HG02970 (cell line): ENCODE results near the gene IL1RL1.

ENCODE experiments used
- ATAC-seq: cut with Tn5 transposase; IDR thresholded peaks from one replicate; pipeline ENCODE4 v1.9.1; 2021; ENCODE audit warnings: mild to moderate bottlenecking, moderate library complexity, moderate number of reproducible peaks; ENCODE audit not compliant: unreplicated experiment, low FRiP score

The IL1RL1 gene

DNA sequence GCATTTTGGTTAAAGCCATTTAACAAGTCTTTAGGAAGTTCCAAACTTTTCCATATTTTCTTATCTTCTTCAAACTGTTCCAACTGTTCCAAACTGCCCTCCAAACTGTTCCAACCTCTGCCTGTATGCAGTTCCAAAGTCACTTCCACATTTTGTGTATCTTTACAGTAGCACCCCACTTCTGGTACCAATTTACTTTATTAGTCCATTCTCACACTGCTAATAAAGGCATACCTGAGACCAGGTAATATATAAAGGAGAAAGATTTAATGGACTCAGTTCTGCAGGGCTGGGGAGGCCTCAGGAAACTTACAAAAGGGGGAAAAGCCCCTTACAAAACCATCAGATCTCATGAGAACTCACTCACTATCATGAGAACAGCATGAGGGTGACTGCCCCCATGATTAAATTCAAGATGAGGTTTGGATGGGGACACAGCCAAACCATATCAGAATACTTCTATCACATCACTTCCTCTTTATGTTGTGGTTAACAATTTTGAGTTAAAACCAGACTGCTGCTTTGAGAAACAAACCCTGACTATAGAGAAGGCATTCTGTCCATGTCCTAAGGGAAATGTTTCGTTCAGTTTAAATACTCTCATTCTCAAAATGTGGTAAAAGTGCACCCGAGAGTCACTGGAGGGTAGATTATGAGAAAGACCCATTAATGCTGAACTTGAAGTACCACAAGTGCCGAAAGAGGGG is 55.2 kb downstream of the IL1RL1 start:
- peak; percentile 63 for ATAC-seq

DNA sequence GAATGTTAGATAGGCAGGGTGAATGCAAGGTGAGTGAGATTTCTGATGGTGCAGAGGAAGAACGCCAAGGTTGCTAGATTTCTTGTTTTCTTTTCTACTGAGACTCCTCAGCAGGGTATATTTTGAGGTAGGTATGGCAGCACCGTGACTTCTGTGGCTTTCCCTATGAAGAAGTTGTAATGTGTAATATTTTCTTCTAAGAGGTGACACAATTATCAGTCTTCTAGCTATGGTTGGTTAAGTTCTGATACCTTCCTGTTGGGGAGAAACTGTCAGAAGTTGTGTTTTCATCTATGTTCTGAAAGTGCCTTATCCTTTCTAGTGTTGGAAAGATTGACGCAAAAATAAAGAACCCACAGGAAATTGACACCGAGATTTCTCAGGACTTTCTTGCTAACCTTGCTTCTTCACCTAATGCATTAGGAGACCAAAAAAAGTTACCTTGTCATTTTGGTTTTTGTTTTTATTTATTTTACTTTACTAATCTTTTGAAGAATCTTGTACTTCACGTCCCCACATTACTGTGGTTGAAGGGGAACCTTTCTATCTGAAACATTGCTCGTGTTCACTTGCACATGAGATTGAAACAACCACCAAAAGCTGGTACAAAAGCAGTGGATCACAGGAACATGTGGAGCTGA is 56.1 kb downstream of the IL1RL1 start:
- peak; percentile 54 for ATAC-seq

DNA sequence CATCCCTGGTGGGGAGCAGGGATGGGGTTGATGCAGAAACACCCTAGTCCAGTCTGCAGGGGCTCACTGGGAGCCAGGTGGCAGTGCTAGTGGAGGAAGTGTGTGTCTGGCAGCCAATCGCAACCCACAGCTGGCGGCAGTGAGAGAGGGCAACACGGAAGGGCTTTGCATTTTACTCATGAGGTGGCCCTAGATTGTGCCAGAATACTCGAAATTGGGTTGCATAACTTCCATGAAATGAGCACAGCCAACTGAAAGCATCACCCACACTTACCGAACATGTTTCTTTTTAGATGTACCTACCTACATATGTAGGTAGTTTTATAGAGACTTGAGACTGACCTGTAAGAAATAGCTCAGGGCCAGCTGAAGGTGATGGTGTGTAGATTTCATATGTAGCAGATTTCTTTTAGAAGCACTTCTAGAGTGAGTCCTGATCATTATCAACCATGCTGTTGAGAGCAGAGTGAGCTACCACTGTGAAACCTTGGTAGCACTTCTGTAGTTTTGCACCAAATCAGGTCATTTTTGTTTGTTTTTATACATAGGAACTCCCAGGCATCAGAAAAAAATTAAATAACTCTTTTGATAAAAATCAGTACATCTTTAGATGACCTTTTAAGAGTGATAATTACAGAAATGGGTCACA is 57.2 kb downstream of the IL1RL1 start:
- ATAC-seq: no peak

DNA sequence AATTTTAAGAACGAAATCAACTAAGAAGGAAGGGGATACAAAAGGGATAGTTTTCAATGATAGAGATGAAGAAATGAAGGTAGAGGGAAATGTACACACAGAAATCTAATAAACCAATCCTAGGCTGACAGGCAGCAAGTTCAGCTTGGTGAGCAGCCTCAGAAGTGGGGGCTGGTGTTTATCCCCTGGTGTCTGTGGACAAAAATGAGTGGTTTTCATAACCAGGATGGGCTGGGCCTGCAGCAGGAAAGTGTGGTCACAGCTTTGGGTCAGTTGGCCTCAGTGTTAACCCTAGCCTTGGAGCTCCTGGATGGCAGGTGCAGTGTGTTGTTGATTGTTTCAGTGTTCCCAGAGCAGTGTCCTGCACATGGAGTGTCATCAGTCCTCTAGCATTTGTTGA is 58.5 kb downstream of the IL1RL1 start:
- no peak for ATAC-seq

DNA sequence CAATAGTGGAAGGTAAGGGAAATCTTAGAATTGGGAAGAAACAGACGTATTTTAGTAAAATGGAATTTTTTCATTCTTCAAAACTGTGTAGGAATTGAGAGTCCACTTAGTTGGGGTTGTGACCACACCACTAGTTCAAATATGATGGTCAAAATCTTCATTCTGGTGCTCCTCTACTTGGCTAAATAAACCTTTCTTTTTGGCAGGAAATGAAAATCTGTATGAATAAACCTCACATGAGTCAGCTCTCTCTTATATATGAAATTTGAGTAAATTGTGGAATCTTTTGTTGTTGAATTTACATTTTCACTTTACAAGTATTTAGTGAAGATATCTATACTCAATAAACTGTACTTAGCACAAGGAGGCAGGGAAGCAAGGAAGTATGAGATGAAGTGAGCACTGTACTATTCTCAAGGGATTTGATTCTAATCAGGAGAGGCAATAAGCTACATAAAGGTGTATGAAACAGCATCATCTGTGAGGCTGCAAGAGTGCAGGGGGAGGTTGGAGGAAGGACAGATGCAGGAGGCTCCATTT is 64.8 kb downstream of the IL1RL1 start:
- ATAC-seq: no peak

DNA sequence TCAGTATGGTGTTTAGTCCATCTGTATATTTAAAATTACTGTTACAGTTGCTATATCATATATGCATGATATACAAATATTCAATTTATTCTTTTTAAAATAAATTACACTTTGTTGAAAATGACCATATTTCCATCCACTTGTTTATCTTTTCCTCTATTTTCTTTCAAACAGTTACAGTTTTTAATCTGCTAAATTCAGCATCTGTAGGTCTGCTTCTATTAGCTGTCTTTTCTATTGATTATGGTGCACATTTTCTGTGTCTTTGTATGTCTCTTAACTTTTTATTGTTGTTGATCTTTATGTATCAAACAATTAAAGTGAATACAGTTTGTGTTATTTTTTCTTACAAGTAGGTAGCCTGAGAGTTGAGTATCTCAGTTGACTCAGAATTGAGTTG is 72.4 kb downstream of the IL1RL1 start:
- ATAC-seq: no peak

DNA sequence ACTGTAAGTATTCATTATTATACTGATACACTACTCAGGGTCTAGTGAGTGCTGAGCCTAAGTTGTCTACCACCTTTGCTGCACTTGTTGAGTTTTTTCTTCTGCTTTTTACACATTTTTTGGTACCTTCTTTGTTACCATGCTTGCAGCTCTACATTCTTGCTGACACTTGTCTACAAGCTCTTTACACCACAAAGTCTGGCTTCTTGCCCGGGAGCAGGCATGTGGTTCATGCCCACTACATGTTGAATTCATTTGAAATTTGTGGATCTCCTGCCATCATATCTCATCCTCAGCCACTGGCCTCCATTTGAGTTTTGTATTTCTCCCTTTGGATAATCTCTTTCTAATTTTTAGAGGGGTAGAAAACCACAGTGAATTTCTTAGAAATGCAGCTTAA is 74.2 kb downstream of the IL1RL1 start:
- ATAC-seq: no peak

DNA sequence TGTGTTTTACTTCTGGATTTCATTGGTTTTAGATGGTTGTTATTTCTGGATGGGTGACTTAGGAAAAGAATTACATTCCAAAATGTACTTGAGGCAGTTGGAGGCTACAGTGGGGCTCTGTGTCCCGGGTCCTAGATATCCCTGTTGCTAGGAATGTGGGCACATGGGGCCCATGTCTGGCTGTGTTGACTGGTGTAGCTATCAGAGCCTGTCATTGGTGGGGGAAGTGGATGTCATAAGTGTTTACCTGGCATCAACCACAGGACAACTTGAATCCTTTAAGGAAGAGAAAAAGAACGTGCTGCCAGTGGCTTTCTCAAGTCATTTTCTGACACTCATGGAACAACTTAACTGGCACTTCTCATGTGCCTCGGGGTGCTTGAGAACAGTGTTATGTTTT is 74.6 kb downstream of the IL1RL1 start:
- ATAC-seq: no peak

DNA sequence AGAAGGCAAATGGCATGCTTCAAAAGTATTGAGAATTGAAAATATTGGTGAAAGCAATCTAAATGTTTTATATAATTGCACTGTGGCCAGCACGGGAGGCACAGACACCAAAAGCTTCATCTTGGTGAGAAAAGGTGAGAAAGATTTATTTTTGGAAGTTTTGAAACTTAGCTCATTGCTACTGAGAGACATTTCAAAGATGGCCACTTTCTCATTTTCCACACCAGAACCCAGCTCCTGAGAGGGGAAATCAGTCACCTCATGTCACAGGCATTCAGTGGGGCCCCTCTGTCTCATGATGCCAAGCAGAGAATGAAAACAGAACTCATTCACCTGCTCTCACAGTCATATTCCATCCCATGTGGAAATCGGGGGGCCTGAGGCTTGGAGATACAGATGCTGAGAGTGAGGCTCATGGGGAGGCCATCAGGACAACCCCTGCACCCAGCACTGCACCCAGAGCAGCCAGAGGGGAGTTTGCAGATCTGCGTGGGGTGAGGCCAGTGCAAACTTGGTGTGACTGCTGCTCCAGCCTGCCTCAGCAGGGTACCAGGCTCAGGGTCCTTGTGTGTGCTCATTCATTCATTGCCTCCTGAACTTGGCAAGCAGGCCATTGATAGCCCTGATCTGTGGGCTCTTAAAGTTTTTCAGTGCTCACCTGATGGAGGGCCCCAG is 75.6 kb downstream of the IL1RL1 start:
- no peak for ATAC-seq

DNA sequence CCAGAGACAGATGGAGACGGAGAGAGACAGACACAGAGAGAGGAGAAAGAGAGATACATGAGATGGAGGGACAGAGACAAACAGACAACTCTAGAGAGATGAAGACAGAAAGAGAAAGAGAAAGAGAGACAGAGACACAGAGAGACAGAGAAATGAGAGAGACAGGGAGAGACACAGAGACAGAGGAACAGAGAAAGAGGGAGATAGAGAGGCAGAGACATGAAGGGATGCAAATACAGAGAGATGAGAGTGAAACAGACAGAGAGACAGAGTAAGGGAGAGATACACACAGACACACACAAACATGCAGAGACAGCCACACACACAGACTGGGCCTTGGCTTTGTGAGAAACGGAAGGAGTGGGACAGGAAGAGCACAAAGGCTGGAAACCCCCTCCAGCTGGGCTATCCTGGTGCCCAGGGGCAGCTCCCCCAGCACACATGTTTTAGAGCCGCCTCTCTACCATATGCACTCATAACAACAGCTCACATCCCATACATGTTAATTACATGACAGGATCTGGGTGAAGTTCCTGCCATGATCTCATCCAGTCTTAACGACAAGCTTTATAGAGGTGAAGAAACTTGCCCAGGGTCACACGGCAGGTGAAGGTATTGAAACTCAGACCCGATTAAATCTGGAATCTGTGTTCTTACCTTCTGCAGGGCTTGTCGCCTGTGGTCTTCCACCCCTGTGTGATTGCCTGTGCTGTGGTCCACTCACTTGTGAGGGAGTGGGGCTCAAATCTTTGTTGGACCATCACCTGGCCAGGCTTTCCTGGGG is 76.6 kb downstream of the IL1RL1 start:
- no peak for ATAC-seq

DNA sequence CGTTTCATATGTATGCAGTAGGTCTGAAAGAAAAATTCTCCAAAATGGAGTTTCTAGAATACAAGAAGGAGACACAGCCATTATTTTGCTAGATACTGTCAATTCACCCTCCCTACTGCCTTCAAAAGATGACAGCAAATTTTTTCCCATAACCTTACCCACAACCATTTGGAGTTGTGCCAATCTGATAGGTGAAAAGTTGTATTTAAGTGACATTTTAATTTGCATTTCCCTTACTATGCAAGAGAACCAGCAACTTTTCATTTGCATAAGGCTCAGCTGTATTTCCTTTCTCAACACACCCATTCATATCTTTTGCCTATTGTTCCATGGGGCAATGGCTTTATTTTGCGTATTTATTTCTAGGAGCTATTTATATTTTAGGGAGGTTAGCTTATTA is 80.2 kb downstream of the IL1RL1 start:
- no peak for ATAC-seq

DNA sequence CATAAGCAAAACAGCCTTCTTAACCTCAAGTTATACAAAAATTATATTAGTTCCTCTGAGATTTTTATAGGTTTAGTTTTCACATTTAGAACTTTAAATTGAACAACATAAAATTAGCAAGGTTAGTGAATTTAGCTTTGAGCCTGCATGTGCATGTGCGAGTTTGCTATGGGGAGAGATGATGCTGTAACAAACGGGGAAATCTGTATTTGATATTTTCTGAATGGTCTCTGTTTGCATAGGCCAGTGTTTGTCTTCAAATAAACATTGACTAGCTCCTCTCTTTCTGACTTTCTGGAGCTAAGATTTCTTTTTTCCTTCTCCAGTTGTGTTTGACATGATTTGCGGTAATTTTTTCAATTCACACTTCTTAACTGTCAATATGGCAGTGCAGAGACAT is 80.7 kb downstream of the IL1RL1 start:
- no peak for ATAC-seq

DNA sequence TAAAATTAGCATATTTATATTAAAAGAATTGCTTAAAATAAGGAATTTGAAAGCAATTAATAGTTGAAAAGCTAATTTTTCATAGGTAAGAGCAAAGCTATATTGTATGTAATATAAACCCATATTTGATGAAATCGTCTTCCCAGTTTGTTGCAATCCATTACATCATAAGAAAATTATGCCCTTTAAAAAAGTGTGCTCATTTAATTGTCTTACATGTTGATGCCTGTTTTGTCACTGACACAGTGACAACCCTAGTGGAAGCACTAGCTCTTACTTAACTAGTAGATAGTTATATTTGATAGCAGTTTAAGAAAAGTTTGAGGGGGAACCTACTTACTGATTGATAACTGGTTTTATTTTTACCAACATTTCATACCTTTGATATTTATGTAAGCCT is 81.6 kb downstream of the IL1RL1 start:
- no peak for ATAC-seq

DNA sequence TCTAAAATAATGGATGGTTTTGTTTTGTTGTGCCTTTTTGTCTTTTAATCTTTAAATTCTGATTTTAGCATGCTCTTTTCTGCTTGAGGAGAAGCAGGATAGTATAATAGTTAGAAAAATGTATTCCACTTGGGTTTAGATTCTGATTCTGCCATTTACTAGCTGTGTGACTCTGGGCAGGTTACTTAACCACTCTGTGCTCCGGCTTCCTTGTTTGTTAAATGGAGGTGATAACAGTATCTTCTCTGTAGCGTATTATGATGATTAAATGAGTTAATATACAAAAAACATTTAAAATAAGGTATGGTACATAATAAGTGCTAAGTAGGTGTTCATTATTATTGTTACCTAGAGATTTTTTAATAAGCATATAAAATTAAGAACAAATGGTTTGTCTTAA is 84.6 kb downstream of the IL1RL1 start:
- no peak for ATAC-seq

DNA sequence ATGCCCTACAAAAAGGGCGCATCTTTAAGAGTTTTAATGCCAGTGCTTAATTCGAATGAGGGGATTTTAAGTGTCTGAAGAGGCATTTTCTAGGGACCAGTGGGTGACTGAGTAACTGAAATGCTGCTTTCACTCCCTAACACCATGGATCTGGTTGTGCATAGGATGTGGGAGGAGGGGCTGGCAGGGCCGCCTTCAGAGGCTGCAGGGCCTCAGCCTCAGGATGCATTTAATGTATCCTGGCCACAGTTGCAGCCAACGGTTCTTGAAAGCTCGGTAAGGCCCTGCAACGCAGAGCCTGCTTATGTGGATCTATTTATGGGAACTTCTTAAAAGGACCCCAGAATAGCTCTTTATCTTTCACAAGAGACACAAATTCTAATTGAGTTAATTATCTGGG is 85.8 kb downstream of the IL1RL1 start:
- no peak for ATAC-seq

DNA sequence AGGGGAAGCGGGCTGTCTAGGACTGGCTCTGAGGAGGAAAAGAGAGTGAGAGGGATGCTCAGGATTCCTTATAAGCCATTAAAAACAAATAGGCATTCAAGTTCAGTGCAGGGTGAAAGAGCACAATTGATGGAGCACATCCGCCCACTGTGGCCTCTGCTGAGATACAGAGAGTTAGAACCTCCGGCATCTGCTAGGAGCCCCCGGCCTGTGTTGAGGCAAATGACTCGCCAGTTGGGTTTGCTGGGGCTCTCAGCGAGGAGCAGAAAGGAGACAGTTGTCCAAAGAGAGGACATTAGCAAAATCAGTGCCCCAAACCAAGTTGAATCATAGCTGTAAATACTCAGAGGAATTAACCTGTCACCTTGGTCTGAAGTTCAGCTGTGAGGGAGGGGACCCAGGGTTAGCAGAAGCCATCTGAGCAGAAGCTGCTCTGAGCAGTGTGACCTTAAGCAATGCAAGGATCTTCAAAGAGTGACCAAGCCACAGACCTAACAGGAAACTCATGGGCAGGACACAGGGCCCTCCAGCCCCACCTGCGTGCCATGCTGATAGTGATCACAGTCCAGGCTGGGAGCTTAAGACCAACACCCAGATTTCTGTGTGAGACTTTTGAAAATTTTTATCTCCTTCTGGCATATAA is 88.3 kb downstream of the IL1RL1 start:
- no peak for ATAC-seq

DNA sequence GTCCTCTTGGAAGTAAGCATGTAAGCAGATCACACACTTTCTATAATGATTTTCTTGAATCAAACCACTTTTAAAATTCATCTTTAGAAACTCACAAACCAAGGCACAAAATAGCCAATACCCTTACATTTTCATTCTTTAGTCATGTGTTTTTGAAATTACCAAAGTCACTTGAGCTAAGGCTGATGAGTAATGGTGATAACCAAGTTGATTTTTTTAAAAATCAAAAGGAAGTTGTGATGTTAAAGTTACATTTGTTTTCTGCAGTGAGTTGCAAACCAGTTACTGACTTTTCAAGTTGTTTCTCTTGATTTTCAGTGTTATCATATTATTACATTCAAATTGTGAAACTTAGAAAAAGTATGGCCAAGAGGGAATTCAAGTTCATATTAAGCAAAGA is 90.1 kb downstream of the IL1RL1 start:
- ATAC-seq: no peak
